ENCODE data around the gene YWHAG.
"Not testable (repeated sequence)": the region's sequence is repeated elsewhere in the genome, so short reads cannot be mapped to it uniquely, and the experiment has no call there.

Gene YWHAG

GRCh38 chr7:76314740-76315139 is 44.1 kb downstream of the YWHAG start:
- H3K9me3 ChIP-seq (replicated peaks; ENCODE audit: low read length); H3K36me3 ChIP-seq (ENCODE audit: insufficient read depth, low read length); H3K9ac ChIP-seq (ENCODE audit: low read depth, low read length); H3K4me2 ChIP-seq (ENCODE audit: low read length); H3K4me3 ChIP-seq (ENCODE audit: low read length); H3K27me3 ChIP-seq (ENCODE audit: control insufficient read depth, insufficient read depth, low read length): not testable (repeated sequence)
- H3K4me1 ChIP-seq (ENCODE audit: control insufficient read depth, insufficient read depth, low read length), result peaks cover 31% of the 10 kb centered on the region

GRCh38 chr7:76314042-76314721 is 44.6 kb downstream of the YWHAG start:
- H3K36me3 ChIP-seq (ENCODE audit: insufficient read depth, low read length), result no peaks in the 10 kb centered on the region
- H3K4me3 ChIP-seq (ENCODE audit: low read length), result no peak overlapping the region
- H3K4me2 ChIP-seq (ENCODE audit: low read length), result peak overlapping the region; percentile 53
- H3K9ac ChIP-seq (ENCODE audit: low read depth, low read length), result no peak overlapping the region
- H3K4me1 ChIP-seq (ENCODE audit: control insufficient read depth, insufficient read depth, low read length), result peaks cover 28% of the 10 kb centered on the region
- no peaks in the 10 kb centered on the region for H3K9me3 ChIP-seq (replicated peaks; ENCODE audit: low read length)
- no peaks in the 10 kb centered on the region for H3K27me3 ChIP-seq (ENCODE audit: control insufficient read depth, insufficient read depth, low read length)

GRCh38 chr7:76311838-76312237 is 47.0 kb downstream of the YWHAG start:
- peaks cover 20% of the 10 kb centered on the region for H3K4me1 ChIP-seq (ENCODE audit: control insufficient read depth, insufficient read depth, low read length)
- H3K4me2 ChIP-seq (ENCODE audit: low read length); H3K9ac ChIP-seq (ENCODE audit: low read depth, low read length); H3K27me3 ChIP-seq (ENCODE audit: control insufficient read depth, insufficient read depth, low read length); H3K36me3 ChIP-seq (ENCODE audit: insufficient read depth, low read length); H3K9me3 ChIP-seq (replicated peaks; ENCODE audit: low read length); H3K4me3 ChIP-seq (ENCODE audit: low read length): not testable (repeated sequence)

- no peaks in the 10 kb centered on the region for H3K36me3 ChIP-seq (ENCODE audit: insufficient read depth, low read length)
- H3K9ac ChIP-seq (ENCODE audit: low read depth, low read length), result peak overlapping the region; percentile 12
- no peaks in the 10 kb centered on the region for H3K27me3 ChIP-seq (ENCODE audit: control insufficient read depth, insufficient read depth, low read length)
- H3K4me1 ChIP-seq (ENCODE audit: control insufficient read depth, insufficient read depth, low read length), result peaks cover 26% of the 10 kb centered on the region
- H3K4me3 ChIP-seq (ENCODE audit: low read length), result peak overlapping the region; percentile 9
- no peaks in the 10 kb centered on the region for H3K9me3 ChIP-seq (replicated peaks; ENCODE audit: low read length)
- H3K4me2 ChIP-seq (ENCODE audit: low read length), result peak overlapping the region; percentile 55
These were observed 48.5 kb downstream of the YWHAG start for GRCh38 chr7:76310102-76310957.

- not testable (repeated sequence) for H3K36me3 ChIP-seq (ENCODE audit: insufficient read depth, low read length); H3K4me3 ChIP-seq (ENCODE audit: low read length); H3K9ac ChIP-seq (ENCODE audit: low read depth, low read length); H3K27me3 ChIP-seq (ENCODE audit: control insufficient read depth, insufficient read depth, low read length); H3K4me2 ChIP-seq (ENCODE audit: low read length); H3K9me3 ChIP-seq (replicated peaks; ENCODE audit: low read length)
- peaks cover 34% of the 10 kb centered on the region for H3K4me1 ChIP-seq (ENCODE audit: control insufficient read depth, insufficient read depth, low read length)
These were observed 49.3 kb downstream of the YWHAG start for GRCh38 chr7:76309341-76310101.

- not testable (repeated sequence) for H3K9me3 ChIP-seq (replicated peaks; ENCODE audit: low read length); H3K9ac ChIP-seq (ENCODE audit: low read depth, low read length); H3K4me2 ChIP-seq (ENCODE audit: low read length); H3K27me3 ChIP-seq (ENCODE audit: control insufficient read depth, insufficient read depth, low read length); H3K4me3 ChIP-seq (ENCODE audit: low read length)
- peaks cover 11% of the 10 kb centered on the region for H3K36me3 ChIP-seq (ENCODE audit: insufficient read depth, low read length)
- peaks cover 37% of the 10 kb centered on the region for H3K4me1 ChIP-seq (ENCODE audit: control insufficient read depth, insufficient read depth, low read length)
These were observed 49.9 kb downstream of the YWHAG start for GRCh38 chr7:76308874-76309273.

- Histone ChIP-seq H3K9ac (ENCODE audit: low read depth, low read length) (peak overlapping the region; percentile 94), H3K4me2 (ENCODE audit: low read length) (peak overlapping the region; percentile 85), H3K9me3 (replicated peaks; ENCODE audit: low read length) (no peaks in the 10 kb centered on the region), H3K27me3 (ENCODE audit: control insufficient read depth, insufficient read depth, low read length) (no peaks in the 10 kb centered on the region), H3K36me3 (ENCODE audit: insufficient read depth, low read length) (peaks cover 12% of the 10 kb centered on the region), H3K4me1 (ENCODE audit: control insufficient read depth, insufficient read depth, low read length) (peaks cover 38% of the 10 kb centered on the region), H3K4me3 (ENCODE audit: low read length) (no peak overlapping the region)
These were observed 53.9 kb downstream of the YWHAG start for GRCh38 chr7:76304888-76305375.

- H3K4me1 ChIP-seq (ENCODE audit: control insufficient read depth, insufficient read depth, low read length), result peaks cover 38% of the 10 kb centered on the region
- no peaks in the 10 kb centered on the region for H3K27me3 ChIP-seq (ENCODE audit: control insufficient read depth, insufficient read depth, low read length)
- peak overlapping the region; percentile 95 for H3K4me3 ChIP-seq (ENCODE audit: low read length)
- peaks cover 12% of the 10 kb centered on the region for H3K36me3 ChIP-seq (ENCODE audit: insufficient read depth, low read length)
- H3K9ac ChIP-seq (ENCODE audit: low read depth, low read length), result peak overlapping the region; percentile 94
- H3K9me3 ChIP-seq (replicated peaks; ENCODE audit: low read length), result no peaks in the 10 kb centered on the region
- H3K4me2 ChIP-seq (ENCODE audit: low read length), result peak overlapping the region; percentile 85
These were observed 55.3 kb downstream of the YWHAG start for GRCh38 chr7:76303202-76304147.

- peaks cover 12% of the 10 kb centered on the region for H3K36me3 ChIP-seq (ENCODE audit: insufficient read depth, low read length)
- H3K4me1 ChIP-seq (ENCODE audit: control insufficient read depth, insufficient read depth, low read length), result peaks cover 41% of the 10 kb centered on the region
- H3K4me2 ChIP-seq (ENCODE audit: low read length), result peak within 1 kb of the TSS; percentile 85
- H3K9ac ChIP-seq (ENCODE audit: low read depth, low read length), result peak within 1 kb of the TSS; percentile 94
- H3K4me3 ChIP-seq (ENCODE audit: low read length), result peak within 1 kb of the TSS; percentile 95
- H3K9me3 ChIP-seq (replicated peaks; ENCODE audit: low read length), result no peaks in the 10 kb centered on the region
- H3K27me3 ChIP-seq (ENCODE audit: control insufficient read depth, insufficient read depth, low read length), result no peaks in the 10 kb centered on the region
These were observed 56.2 kb downstream of the YWHAG start, which contains the start of gene HSPB1 for GRCh38 chr7:76302347-76303201. HSPB1 (plus strand) TSS chr7:76302673; CDS start chr7:76302713, 40 bp downstream.

GRCh38 chr7:76301000-76301399 is 57.8 kb downstream of the YWHAG start:
- peaks cover 12% of the 10 kb centered on the region for H3K36me3 ChIP-seq (ENCODE audit: insufficient read depth, low read length)
- H3K27me3 ChIP-seq (ENCODE audit: control insufficient read depth, insufficient read depth, low read length), result no peaks in the 10 kb centered on the region
- H3K4me1 ChIP-seq (ENCODE audit: control insufficient read depth, insufficient read depth, low read length), result peaks cover 43% of the 10 kb centered on the region

More at GRCh38 chr7:76301000-76301399, 57.8 kb downstream of the YWHAG start:
- Histone ChIP-seq H3K4me2 (ENCODE audit: low read length) (no peak overlapping the region), H3K9me3 (replicated peaks; ENCODE audit: low read length) (no peaks in the 10 kb centered on the region), H3K4me3 (ENCODE audit: low read length) (no peak overlapping the region), H3K9ac (ENCODE audit: low read depth, low read length) (no peak overlapping the region)
